HEK293T (cell line): ENCODE measurements around the gene HIVEP3.

Experiments
- CTCF ChIA-PET: fragments of 350-600 bp; formaldehyde crosslinking; extraction: SDS; loops from one replicate; lab custom pipeline; 2021; ENCODE audit warnings: antibody characterized with exemption, inconsistent platforms; lab: Yijun Ruan, JAX
- POLR2A ChIA-PET: fragments of 350-600 bp; formaldehyde crosslinking; extraction: SDS; loops from one replicate; lab custom pipeline; 2020; ENCODE audit warnings: antibody characterized with exemption, inconsistent platforms; lab: Yijun Ruan, JAX
- DNase-seq: peaks from one replicate; pipeline ENCODE4 v3.0.0; 2012; ENCODE audit warnings: mixed read lengths; ENCODE audit errors: extremely low spot score
- ARNT ChIP-seq: fragments of 450-650 bp; IDR thresholded peaks from 2 replicates; pipeline ENCODE4 v1.6.1; 2017; ENCODE audit warnings: mild to moderate bottlenecking
- BHLHE40 ChIP-seq: fragments of 450-650 bp; IDR thresholded peaks from 2 replicates; pipeline ENCODE4 v1.6.1; 2016; ENCODE audit warnings: mild to moderate bottlenecking, moderate library complexity, borderline replicate concordance
- CTBP1 ChIP-seq: fragments of 450-650 bp; IDR thresholded peaks from 2 replicates; pipeline ENCODE4 v1.6.1; 2016; ENCODE audit warnings: borderline replicate concordance
- ELF4 ChIP-seq: fragments of 450-650 bp; IDR thresholded peaks from 2 replicates; pipeline ENCODE4 v1.6.1; 2017; ENCODE audit warnings: antibody characterized with exemption
- FOXA1 ChIP-seq: fragments of 450-650 bp; IDR thresholded peaks from 2 replicates; pipeline ENCODE4 v1.6.1; 2016; ENCODE audit warnings: mild to moderate bottlenecking
- FOXK2 ChIP-seq: fragments of 450-650 bp; IDR thresholded peaks from 2 replicates; pipeline ENCODE4 v1.6.1; 2016; ENCODE audit warnings: mild to moderate bottlenecking
- FOXM1 ChIP-seq: fragments of 450-650 bp; IDR thresholded peaks from 2 replicates; pipeline ENCODE4 v1.6.1; 2017; ENCODE audit warnings: mild to moderate bottlenecking, borderline replicate concordance
- HDGF ChIP-seq: fragments of 450-650 bp; IDR thresholded peaks from 2 replicates; pipeline ENCODE4 v1.6.1; 2017; ENCODE audit warnings: antibody characterized with exemption, borderline replicate concordance
- L3MBTL2 ChIP-seq: fragments of 450-650 bp; conservative IDR thresholded peaks from 2 replicates; pipeline ENCODE4 v1.6.1; 2016; ENCODE audit warnings: mild to moderate bottlenecking
- LEF1 ChIP-seq: fragments of 450-650 bp; IDR thresholded peaks from 2 replicates; pipeline ENCODE4 v1.6.1; 2017; ENCODE audit warnings: mild to moderate bottlenecking, borderline replicate concordance
- NFRKB ChIP-seq: fragments of 450-650 bp; IDR thresholded peaks from 2 replicates; pipeline ENCODE4 v1.6.1; 2016; ENCODE audit warnings: mild to moderate bottlenecking, moderate library complexity
- PKNOX1 ChIP-seq: fragments of 450-650 bp; IDR thresholded peaks from 2 replicates; pipeline ENCODE4 v1.6.1; 2016
- SP1 ChIP-seq: fragments of 450-650 bp; IDR thresholded peaks from 2 replicates; pipeline ENCODE4 v1.6.1; 2017
- SUZ12 ChIP-seq: fragments of 450-650 bp; IDR thresholded peaks from 2 replicates; pipeline ENCODE4 v1.6.1; 2016; ENCODE audit warnings: mild to moderate bottlenecking
- TARDBP ChIP-seq: fragments of 450-650 bp; IDR thresholded peaks from 2 replicates; pipeline ENCODE4 v1.6.1; 2016
- ZNF384 ChIP-seq: fragments of 450-650 bp; IDR thresholded peaks from 2 replicates; pipeline ENCODE4 v1.6.1; 2016

HIVEP3 gene

GRCh38 chr1:41884256-41885230 lies 34.2 kb downstream of the HIVEP3 start:
- DNase-seq, result no peak
- TF ChIP-seq FOXA1 (no peak), CTBP1 (no peak), ARNT (no peak), LEF1 (no peak), SUZ12 (no peak), SP1 (no peak), NFRKB (no peak), HDGF (no peak), ZNF384 (no peak), FOXK2 (no peak), FOXM1 (no peak), L3MBTL2 (no peak), BHLHE40 (no peak), ELF4 (no peak), PKNOX1 (no peak), TARDBP (no peak)
- POLR2A ChIA-PET, result interaction anchor here (1.1 kb wide), 1 partner anchor 11 kb away, joined by 3 read pairs; no protein-coding TSS in a partner anchor
- CTCF ChIA-PET, result interaction anchor here (0.6 kb wide), 1 partner anchor 18 kb away, joined by 3 read pairs; no protein-coding TSS in a partner anchor

- DNase-seq, result no peak
- TF ChIP-seq NFRKB (no peak), ZNF384 (no peak), L3MBTL2 (no peak)
- ChIA-PET POLR2A (no interaction called here), CTCF (interaction anchor here (0.6 to 1.4 kb wide), 2 partner anchors 9 to 19 kb away, joined by 3 to 4 read pairs; no protein-coding TSS in a partner anchor)
These were observed 35.2 kb downstream of the HIVEP3 start for GRCh38 chr1:41883507-41883906.

GRCh38 chr1:41882486-41882885 lies 36.2 kb downstream of the HIVEP3 start:
- ChIA-PET POLR2A (no interaction called here), CTCF (interaction anchor here (1.4 kb wide), 1 partner anchor 10 kb away, joined by 4 read pairs; no protein-coding TSS in a partner anchor)
- no peak for DNase-seq
- TF ChIP-seq NFRKB (no peak), SP1 (no peak), FOXA1 (no peak), PKNOX1 (no peak), CTBP1 (no peak), FOXK2 (no peak), L3MBTL2 (no peak), HDGF (no peak), BHLHE40 (no peak), LEF1 (no peak), FOXM1 (no peak)

- TF ChIP-seq FOXA1, result no peak
- TF ChIP-seq PKNOX1, result no peak
- no peak for TF ChIP-seq NFRKB
- no peak for TF ChIP-seq ARNT
- TF ChIP-seq HDGF, result no peak
- TF ChIP-seq L3MBTL2, result no peak
- TF ChIP-seq LEF1, result no peak
- TF ChIP-seq ELF4, result no peak
- no peak for TF ChIP-seq TARDBP
- no peak for TF ChIP-seq FOXK2
- TF ChIP-seq ZNF384, result no peak
- no peak for TF ChIP-seq FOXM1
- no peak for TF ChIP-seq CTBP1
- TF ChIP-seq SUZ12, result no peak
- no peak for TF ChIP-seq SP1
- no peak for TF ChIP-seq BHLHE40
- ChIA-PET CTCF (interaction anchor here (1.4 kb wide), 1 partner anchor 10 kb away, joined by 4 read pairs; no protein-coding TSS in a partner anchor), POLR2A (no interaction called here)
- DNase-seq, result no peak
These were observed 36.6 kb downstream of the HIVEP3 start for GRCh38 chr1:41882068-41882477.

GRCh38 chr1:41880950-41881885 lies 37.5 kb downstream of the HIVEP3 start:
- POLR2A ChIA-PET, result no interaction called here
- DNase-seq, result no peak
- CTCF ChIA-PET, result no interaction called here
- TF ChIP-seq FOXK2 (no peak), L3MBTL2 (no peak), CTBP1 (no peak), ARNT (no peak), ZNF384 (no peak), SP1 (no peak), PKNOX1 (no peak), HDGF (no peak), TARDBP (no peak)
